Endothelial cell of umbilical vein (primary cell): ENCODE measurements around the gene TMEM82. TPM values are rescaled to one million over a fixed set of nuclear protein-coding genes. Genes with fewer than 3 reads are reported as not detected.

Experiments
- BruUV-seq: library from RNA; stranded (reverse); fragments of 400-500 nt; replicated peaks from 2 replicates; lab custom pipeline; 2021; lab: Mats Ljungman, UMichigan
- CTCF ChIA-PET: fragments of 300-600, 350-600 bp; sonication (Branson Sonifier 250); formaldehyde crosslinking; loops from one replicate; lab custom pipeline; 2021; ENCODE audit warnings: antibody characterized with exemption, inconsistent platforms; lab: Charles Lee
- POLR2A ChIA-PET: fragments of 300-600, 350-600 bp; sonication (Branson Sonifier 250); formaldehyde crosslinking; loops from one replicate; lab custom pipeline; 2021; ENCODE audit warnings: antibody characterized with exemption, inconsistent platforms; lab: Charles Lee
- DNase-seq: peaks from one replicate; pipeline ENCODE4 v3.0.0-alpha.2; 2011; ENCODE audit warnings: low read depth, low spot score
- FAIRE-seq: peaks from 2 replicates; lab custom pipeline; 2011; peaks lifted over from hg19 to GRCh38; lab: Jason Lieb, UNC
- H2AFZ ChIP-seq: 2 replicates; pipeline ENCODE4 v1.6.0; 2012; ENCODE audit warnings: low read depth, low read length, control low read depth, inconsistent platforms
- H3K27ac ChIP-seq: 2 replicates; pipeline ENCODE4 v1.5.1; 2011; ENCODE audit warnings: low read depth, mild to moderate bottlenecking, control low read depth, low read length, moderate library complexity; ENCODE audit not compliant: insufficient read depth
- H3K27me3 ChIP-seq, 2 experiments: 2 replicates each; pipeline versions ENCODE4 v1.6.0 to v1.6.1; 2011; ENCODE audit warnings: low read length in 2 of 2, mixed read lengths in 1 of 2; ENCODE audit not compliant: control insufficient read depth in 2 of 2, insufficient read depth in 2 of 2
- H3K36me3 ChIP-seq, 2 experiments: 2 replicates in 1 of 2; 3 replicates in 1 of 2; pipeline ENCODE4 v1.5.1; 2011; ENCODE audit warnings: low read length in 2 of 2, mild to moderate bottlenecking in 1 of 2, moderate library complexity in 1 of 2; ENCODE audit not compliant: control insufficient read depth in 2 of 2, insufficient read depth in 2 of 2; ENCODE audit errors: extremely low read depth in 1 of 2
- H3K4me1 ChIP-seq: 3 replicates; pipeline ENCODE4 v1.5.1; 2011; ENCODE audit warnings: mild to moderate bottlenecking, low read length; ENCODE audit not compliant: control insufficient read depth, insufficient read depth; ENCODE audit errors: extremely low read depth
- H3K4me2 ChIP-seq: 2 replicates; pipeline ENCODE4 v1.6.1; 2011; ENCODE audit warnings: low read length, control low read depth, mixed read lengths; ENCODE audit not compliant: insufficient read depth
- H3K4me3 ChIP-seq, 3 experiments: fragments of 200-600 bp in 1 of 3; sonication (generic), shearing (Covaris generic) in 1 of 3; replicated peaks in 1 of 3; 2 replicates each; pipeline ENCODE4 v1.5.1; 2011 to 2016; ENCODE audit warnings: control low read depth in 3 of 3, low read length in 3 of 3, mild to moderate bottlenecking in 2 of 3, inconsistent platforms in 1 of 3, low read depth in 1 of 3, moderate library complexity in 1 of 3; ENCODE audit not compliant: insufficient read depth in 1 of 3
- H3K79me2 ChIP-seq: 2 replicates; pipeline ENCODE4 v1.6.0; 2012; ENCODE audit warnings: low read length, inconsistent platforms; ENCODE audit not compliant: control insufficient read depth, insufficient read depth
- H3K9ac ChIP-seq: replicated peaks from 2 replicates; pipeline ENCODE3; 2011; ENCODE audit warnings: low read length, control low read depth; ENCODE audit not compliant: insufficient read depth; ENCODE audit errors: extremely low read depth
- H3K9me1 ChIP-seq: replicated peaks from 3 replicates; pipeline ENCODE4 v1.6.0; 2011; ENCODE audit warnings: mild to moderate bottlenecking, low read length; ENCODE audit not compliant: control insufficient read depth, insufficient read depth; ENCODE audit errors: extremely low read depth
- H3K9me3 ChIP-seq: replicated peaks from 2 replicates; pipeline ENCODE4 v1.5.1; 2012; ENCODE audit warnings: low read length, inconsistent platforms; ENCODE audit not compliant: control insufficient read depth, insufficient read depth
- H4K20me1 ChIP-seq: replicated peaks from 2 replicates; pipeline ENCODE3; 2011; ENCODE audit warnings: mild to moderate bottlenecking, low read length; ENCODE audit not compliant: control insufficient read depth, insufficient read depth; ENCODE audit errors: extremely low read depth
- JUN ChIP-seq: IDR thresholded peaks from 2 replicates; pipeline ENCODE4 v1.6.1; 2011; ENCODE audit warnings: borderline replicate concordance, low read depth; ENCODE audit not compliant: insufficient read length, insufficient read depth
- POLR2A ChIP-seq: IDR thresholded peaks from 2 replicates; pipeline ENCODE4 v1.6.1; 2012; ENCODE audit warnings: low read depth, mild to moderate bottlenecking, control low read depth, low read length
- POLR2AphosphoS5 ChIP-seq: IDR thresholded peaks from 2 replicates; pipeline ENCODE4 v1.6.1; 2012; ENCODE audit warnings: low read depth, mild to moderate bottlenecking, control low read depth, low read length, moderate library complexity; ENCODE audit not compliant: insufficient read depth
- dilution Hi-C: fragments of 300-500 bp; cut with MboI; formaldehyde crosslinking; loops from one replicate; pipeline ENCODE4 v1.15.0; 2019; ENCODE audit warnings: low sequenced_read_pairs; ENCODE audit not compliant: extremely low pct_ligation_motif_present
- intact Hi-C: fragments of 100-400 bp; cut with micrococcal nuclease; formaldehyde crosslinking; loops from one replicate; pipeline ENCODE4 v1.10.0; 2022
- polyA plus RNA-seq, 4 experiments: library from polyadenylated mRNA; depleted of rRNA in 3 of 4; stranded (reverse) in 3 of 4; unstranded in 1 of 4; fragments of >200 nt; gene quantifications; 2 replicates each; pipeline versions ENCODE4 v1.2.1 to v1.2.3, GENCODE V29; 2011 to 2012; ENCODE audit warnings: missing spikeins in 1 of 4
- total RNA-seq: library from RNA; stranded (reverse); gene quantifications from 2 replicates; pipeline ENCODE4 v1.2.3, GENCODE V29; 2021
- TF ChIP-seq, protein P1 (sequence below), 2 donors: IDR thresholded peaks; 1 replicate in 1 of 2; 2 replicates in 1 of 2; pipeline ENCODE4 v1.5.1; 2011; ENCODE audit warnings: low read length in 2 of 2, mild to moderate bottlenecking in 2 of 2, moderate library complexity in 2 of 2, control low read depth in 1 of 2, inconsistent platforms in 1 of 2, low read depth in 1 of 2; ENCODE audit not compliant: insufficient read depth in 1 of 2; ENCODE audit errors: extremely low read depth in 1 of 2

The TMEM82 gene
- total and polyA plus RNA-seq, 2 donors (not counting 3 experiments of a cell fraction or from before 2014, with no cell fraction given) = not detected

DNA sequence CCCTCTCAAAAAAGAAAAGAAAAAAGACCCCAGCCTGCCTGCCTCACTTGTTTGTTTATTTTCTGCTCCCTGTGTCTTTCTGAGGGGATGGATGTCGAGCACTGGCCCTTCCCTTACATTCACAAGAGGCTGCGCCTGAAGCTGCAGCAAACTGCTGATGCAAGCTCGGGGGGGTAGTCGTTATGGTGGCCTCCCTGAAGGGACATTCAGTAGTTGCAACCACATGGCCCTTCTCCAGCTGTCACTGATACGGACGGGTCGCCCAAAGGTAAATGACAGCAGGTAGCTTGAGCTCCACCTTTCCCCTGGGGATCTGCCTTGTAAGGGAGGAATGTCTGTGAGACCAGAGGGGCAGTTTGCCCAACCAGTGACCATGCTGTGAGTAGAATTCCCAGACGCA, 40.5 kb upstream of the TMEM82 start:
- dilution Hi-C loops (no loop called here), intact Hi-C loops (no loop called here)
- H3K4me1 ChIP-seq = peaks cover 4% of the 10 kb centered on the region
- no peak overlapping the region for H3K9ac ChIP-seq
- BruUV-seq = no TSS peak
- DNase-seq = no peak
- H3K4me3 ChIP-seq = no peak overlapping the region
- FAIRE-seq = no peak
- no peak overlapping the region for H3K27ac ChIP-seq
- no peaks in the 10 kb centered on the region for H3K9me1 ChIP-seq
- no peak overlapping the region for H3K4me2 ChIP-seq
- no peak overlapping the region for H2AFZ ChIP-seq
- peaks cover 2% of the 10 kb centered on the region for H4K20me1 ChIP-seq
- CTCF ChIA-PET = interaction anchor here (1.4 kb wide), 1 partner anchor 17 kb away, joined by 3 read pairs; no protein-coding TSS in a partner anchor
- peaks cover 0 to 4% of the 10 kb centered on the region in 2 experiments for H3K36me3 ChIP-seq
- peaks cover 38% of the 10 kb centered on the region for H3K79me2 ChIP-seq
- POLR2A ChIA-PET = no interaction called here
- TF ChIP-seq JUN (no peak), POLR2AphosphoS5 (no peak)
- TF ChIP-seq, protein P1, sequence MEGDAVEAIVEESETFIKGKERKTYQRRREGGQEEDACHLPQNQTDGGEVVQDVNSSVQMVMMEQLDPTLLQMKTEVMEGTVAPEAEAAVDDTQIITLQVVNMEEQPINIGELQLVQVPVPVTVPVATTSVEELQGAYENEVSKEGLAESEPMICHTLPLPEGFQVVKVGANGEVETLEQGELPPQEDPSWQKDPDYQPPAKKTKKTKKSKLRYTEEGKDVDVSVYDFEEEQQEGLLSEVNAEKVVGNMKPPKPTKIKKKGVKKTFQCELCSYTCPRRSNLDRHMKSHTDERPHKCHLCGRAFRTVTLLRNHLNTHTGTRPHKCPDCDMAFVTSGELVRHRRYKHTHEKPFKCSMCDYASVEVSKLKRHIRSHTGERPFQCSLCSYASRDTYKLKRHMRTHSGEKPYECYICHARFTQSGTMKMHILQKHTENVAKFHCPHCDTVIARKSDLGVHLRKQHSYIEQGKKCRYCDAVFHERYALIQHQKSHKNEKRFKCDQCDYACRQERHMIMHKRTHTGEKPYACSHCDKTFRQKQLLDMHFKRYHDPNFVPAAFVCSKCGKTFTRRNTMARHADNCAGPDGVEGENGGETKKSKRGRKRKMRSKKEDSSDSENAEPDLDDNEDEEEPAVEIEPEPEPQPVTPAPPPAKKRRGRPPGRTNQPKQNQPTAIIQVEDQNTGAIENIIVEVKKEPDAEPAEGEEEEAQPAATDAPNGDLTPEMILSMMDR (IDR thresholded peaks at IDR 0.05; ENCODE audit: extremely low read depth in 1 of 2, insufficient read depth in 1 of 2, low read depth in 1 of 2, low read length in 2 of 2) = no peak
- H3K27me3 ChIP-seq = no peaks in the 10 kb centered on the region
- H3K9me3 ChIP-seq = no peaks in the 10 kb centered on the region

DNA sequence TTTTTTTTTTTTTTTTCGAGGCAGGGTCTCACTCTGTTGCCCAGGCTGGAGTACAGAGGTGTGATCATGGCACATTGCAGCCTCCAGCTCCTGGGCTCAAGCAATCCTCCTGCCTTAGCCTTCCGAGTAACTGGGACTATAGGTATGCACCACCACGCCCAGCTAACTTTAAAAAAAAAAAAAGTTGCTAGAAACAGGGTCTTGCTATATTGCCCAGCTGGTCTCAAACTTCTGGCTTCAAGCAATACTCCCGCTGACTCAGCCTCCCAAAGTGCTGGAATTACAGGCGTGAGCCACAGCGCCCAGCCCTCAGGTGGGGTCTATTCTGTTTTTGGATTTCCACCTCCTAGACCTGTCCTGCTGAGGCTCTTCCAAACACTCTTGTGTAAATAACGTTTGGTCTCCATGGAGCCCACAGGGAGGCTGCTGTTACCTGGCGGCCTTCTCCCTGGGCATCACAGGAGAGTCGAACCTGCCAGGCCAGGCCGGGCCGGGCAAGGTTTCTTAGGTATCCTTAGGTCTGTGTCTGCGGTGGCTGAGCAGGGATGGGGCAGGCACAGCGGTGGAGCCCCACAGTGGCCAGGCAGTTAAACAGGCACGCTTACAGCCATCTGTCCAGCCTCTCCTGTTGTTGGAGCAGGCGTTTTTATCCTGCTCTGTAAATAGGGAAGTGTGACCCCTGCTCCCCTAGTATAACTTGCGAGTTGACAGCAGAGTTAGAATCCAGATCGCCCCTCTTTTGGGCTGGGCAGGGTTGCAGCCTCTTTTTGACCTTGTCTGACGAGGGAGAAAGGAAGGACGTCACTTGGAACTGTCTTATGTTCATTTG, 39.4 kb upstream of the TMEM82 start:
- TF ChIP-seq POLR2A = no peak
- TF ChIP-seq, protein P1 (IDR thresholded peaks at IDR 0.05; ENCODE audit: extremely low read depth in 1 of 2, insufficient read depth in 1 of 2, low read depth in 1 of 2, low read length in 2 of 2) = peak; percentile 7 to 38
- BruUV-seq = no TSS peak
- Histone ChIP-seq H3K4me2 (no peak overlapping the region), H3K36me3 (peaks cover 0 to 4% of the 10 kb centered on the region in 2 experiments), H3K4me3 (no peak overlapping the region), H3K79me2 (peaks cover 38% of the 10 kb centered on the region), H3K9me3 (no peaks in the 10 kb centered on the region), H3K9ac (no peak overlapping the region), H4K20me1 (peaks cover 2% of the 10 kb centered on the region), H3K27ac (no peak overlapping the region), H3K27me3 (no peaks in the 10 kb centered on the region), H2AFZ (no peak overlapping the region), H3K9me1 (no peaks in the 10 kb centered on the region), H3K4me1 (no peaks in the 10 kb centered on the region)
- DNase-seq (peak; percentile 39), FAIRE-seq (no peak)
- intact Hi-C loops (no loop called here), dilution Hi-C loops (no loop called here)
- ChIA-PET CTCF (interaction anchor here (1.4 kb wide), 1 partner anchor 18 kb away, joined by 3 read pairs; no protein-coding TSS in a partner anchor), POLR2A (no interaction called here)
